H9 (cell line): Measurements from ENCODE around the gene DAP3. TPM values are rescaled to one million over a fixed set of nuclear protein-coding genes. Genes with fewer than 3 reads are reported as not detected.
"Not testable (repeated sequence)": the region's sequence is repeated elsewhere in the genome, so short reads cannot be mapped to it uniquely, and the experiment has no call there.

Experiments used
- DNase-seq: peaks from one replicate; pipeline ENCODE4 v3.0.0-alpha.2; 2017
- H2AFZ ChIP-seq: one replicate; pipeline ENCODE4 v1.6.1; 2013; ENCODE audit warnings: mild to moderate bottlenecking, low read length, control low read depth, moderate library complexity
- H2AK5ac ChIP-seq: 2 replicates; pipeline ENCODE4 v1.6.1; 2013; ENCODE audit warnings: low read length, control low read depth, mixed read lengths; ENCODE audit not compliant: insufficient read length
- H2BK120ac ChIP-seq: one replicate; pipeline ENCODE4 v1.6.1; 2013; ENCODE audit warnings: low read depth, mild to moderate bottlenecking, low read length, control low read depth, inconsistent platforms; ENCODE audit not compliant: poor library complexity, severe bottlenecking
- H2BK12ac ChIP-seq: 2 replicates; pipeline ENCODE4 v1.6.1; 2013; ENCODE audit warnings: low read length, control low read depth, mixed read lengths, low read depth; ENCODE audit not compliant: insufficient read length
- H2BK15ac ChIP-seq: 2 replicates; pipeline ENCODE4 v1.6.1; 2013; ENCODE audit warnings: low read depth, low read length, control low read depth
- H2BK20ac ChIP-seq: one replicate; pipeline ENCODE4 v1.6.1; 2013; ENCODE audit warnings: low read depth, mild to moderate bottlenecking, low read length, control low read depth, inconsistent platforms; ENCODE audit not compliant: poor library complexity, severe bottlenecking
- H2BK5ac ChIP-seq: 2 replicates; pipeline ENCODE4 v1.6.1; 2013; ENCODE audit warnings: low read length, control low read depth, mixed read lengths; ENCODE audit not compliant: insufficient read length
- H3K14ac ChIP-seq: 2 replicates; pipeline ENCODE4 v1.6.1; 2013; ENCODE audit warnings: low read length, control low read depth; ENCODE audit not compliant: insufficient read depth
- H3K18ac ChIP-seq: 2 replicates; pipeline ENCODE4 v1.6.1; 2013; ENCODE audit warnings: low read depth, mild to moderate bottlenecking, mixed read lengths, low read length, control low read depth; ENCODE audit not compliant: insufficient read length
- H3K23ac ChIP-seq: 2 replicates; pipeline ENCODE4 v1.6.1; 2013; ENCODE audit warnings: low read length, control low read depth, mixed read lengths, low read depth; ENCODE audit not compliant: insufficient read length
- H3K23me2 ChIP-seq: 2 replicates; pipeline ENCODE4 v1.6.1; 2013; ENCODE audit warnings: low read depth, mild to moderate bottlenecking, mixed read lengths, low read length, control low read depth; ENCODE audit not compliant: insufficient read length, poor library complexity, severe bottlenecking
- H3K27ac ChIP-seq: 2 replicates; pipeline ENCODE4 v1.5.1; 2013; ENCODE audit warnings: low read length, control low read depth, mixed read lengths, low read depth; ENCODE audit not compliant: insufficient read length
- H3K27me3 ChIP-seq: 2 replicates; pipeline ENCODE4 v1.6.1; 2013; ENCODE audit warnings: low read length, control low read depth, inconsistent platforms; ENCODE audit not compliant: insufficient read depth
- H3K4ac ChIP-seq: 2 replicates; pipeline ENCODE4 v1.6.1; 2013; ENCODE audit warnings: low read depth, mild to moderate bottlenecking, control low read depth, inconsistent platforms, low read length, moderate library complexity
- H3K4me1 ChIP-seq: 2 replicates; pipeline ENCODE4 v1.6.1; 2013; ENCODE audit warnings: low read length, control low read depth, inconsistent platforms; ENCODE audit not compliant: insufficient read depth
- H3K4me2 ChIP-seq: 2 replicates; pipeline ENCODE4 v1.6.1; 2013; ENCODE audit warnings: low read length, control low read depth, mixed read lengths; ENCODE audit not compliant: insufficient read length, insufficient read depth
- H3K56ac ChIP-seq: 2 replicates; pipeline ENCODE4 v1.6.1; 2013; ENCODE audit warnings: low read depth, mild to moderate bottlenecking, mixed read lengths, low read length, control low read depth; ENCODE audit not compliant: insufficient read length
- H3K79me1 ChIP-seq: 2 replicates; pipeline ENCODE4 v1.6.1; 2013; ENCODE audit warnings: low read depth, mild to moderate bottlenecking, moderate library complexity, low read length, control low read depth, inconsistent platforms; ENCODE audit not compliant: insufficient read depth, poor library complexity, severe bottlenecking
- H3K79me2 ChIP-seq: 2 replicates; pipeline ENCODE4 v1.6.1; 2013; ENCODE audit warnings: low read length, control low read depth, inconsistent platforms; ENCODE audit not compliant: insufficient read depth
- H3K9ac ChIP-seq: 2 replicates; pipeline ENCODE4 v1.6.1; 2013; ENCODE audit warnings: low read length, control low read depth, mixed read lengths; ENCODE audit not compliant: insufficient read length; ENCODE audit errors: extremely low read depth
- H3K9me3 ChIP-seq: one replicate; pipeline ENCODE4 v1.6.1; 2013; ENCODE audit warnings: low read depth, low read length, inconsistent platforms; ENCODE audit not compliant: control insufficient read depth
- H3T11ph ChIP-seq: one replicate; pipeline ENCODE4 v1.6.1; 2013; ENCODE audit warnings: mild to moderate bottlenecking, low read length, control low read depth, inconsistent platforms
- H4K20me1 ChIP-seq: one replicate; pipeline ENCODE4 v1.6.1; 2013; ENCODE audit not compliant: control insufficient read depth, insufficient read length, insufficient read depth
- H4K5ac ChIP-seq: 2 replicates; pipeline ENCODE4 v1.6.1; 2013; ENCODE audit warnings: low read depth, mild to moderate bottlenecking, mixed read lengths, low read length, control low read depth; ENCODE audit not compliant: insufficient read length
- H4K8ac ChIP-seq: replicated peaks from 2 replicates; pipeline ENCODE4 v1.6.1; 2013; ENCODE audit warnings: low read length, control low read depth, mixed read lengths, low read depth; ENCODE audit not compliant: insufficient read length
- H4K91ac ChIP-seq: 2 replicates; pipeline ENCODE4 v1.6.1; 2013; ENCODE audit warnings: low read depth, mild to moderate bottlenecking, moderate library complexity, mixed read lengths, low read length, control low read depth; ENCODE audit not compliant: insufficient read length
- H3K27ac Mint-ChIP-seq, 3 experiments: 2 replicates in 2 of 3; 3 replicates in 1 of 3; pipeline ENCODE4 v1.8.0; 2020 to 2021; ENCODE audit warnings: mixed read lengths in 3 of 3, mild to moderate bottlenecking in 1 of 3, moderate library complexity in 1 of 3
- H3K27me3 Mint-ChIP-seq: 2 replicates; pipeline ENCODE4 v1.8.0; 2021; ENCODE audit warnings: low read depth, mild to moderate bottlenecking, moderate library complexity, mixed read lengths
- H3K36me3 Mint-ChIP-seq, 3 experiments: 2 replicates in 2 of 3; 3 replicates in 1 of 3; pipeline ENCODE4 v1.8.0; 2020 to 2021; ENCODE audit warnings: low read depth in 3 of 3, mixed read lengths in 3 of 3; ENCODE audit not compliant: insufficient read depth in 1 of 3
- H3K4me1 Mint-ChIP-seq, 2 experiments: 2 replicates each; pipeline ENCODE4 v1.8.0; 2020; ENCODE audit warnings: mixed read lengths in 2 of 2
- H3K4me3 Mint-ChIP-seq, 2 experiments: 2 replicates in 1 of 2; 3 replicates in 1 of 2; pipeline ENCODE4 v1.8.0; 2020 to 2021; ENCODE audit warnings: mild to moderate bottlenecking in 2 of 2, mixed read lengths in 2 of 2, moderate library complexity in 1 of 2
- H3K9me3 Mint-ChIP-seq, 2 experiments: 2 replicates in 1 of 2; 3 replicates in 1 of 2; pipeline ENCODE4 v1.8.0; 2020; ENCODE audit warnings: mild to moderate bottlenecking in 2 of 2, mixed read lengths in 2 of 2, moderate library complexity in 1 of 2
- WGBS: extraction: QIAGEN DNeasy Blood & Tissue Kit; methylation state at CpG from one replicate; pipeline ENCODE4 v1.1.7; 2013; ENCODE audit warnings: missing lambda C conversion rate, low lambda C conversion rate, mixed read lengths; ENCODE audit not compliant: insufficient read length; ENCODE audit errors: extremely low coverage; 5-methylcytosine and 5-hydroxymethylcytosine counted together
- total RNA-seq: library from RNA; stranded (reverse); gene quantifications from 2 replicates; pipeline ENCODE4 v1.2.1, GENCODE V29; 2021
- TF ChIP-seq, protein P1 (sequence below): fragments of 200-600 bp; sonication (generic); conservative IDR thresholded peaks from 3 replicates; pipeline ENCODE4 v1.8.0; 2021; ENCODE audit warnings: antibody characterized with exemption, mild to moderate bottlenecking

Gene DAP3
- total RNA-seq, 1 experiment from 2014 or later = 114 TPM

DNA sequence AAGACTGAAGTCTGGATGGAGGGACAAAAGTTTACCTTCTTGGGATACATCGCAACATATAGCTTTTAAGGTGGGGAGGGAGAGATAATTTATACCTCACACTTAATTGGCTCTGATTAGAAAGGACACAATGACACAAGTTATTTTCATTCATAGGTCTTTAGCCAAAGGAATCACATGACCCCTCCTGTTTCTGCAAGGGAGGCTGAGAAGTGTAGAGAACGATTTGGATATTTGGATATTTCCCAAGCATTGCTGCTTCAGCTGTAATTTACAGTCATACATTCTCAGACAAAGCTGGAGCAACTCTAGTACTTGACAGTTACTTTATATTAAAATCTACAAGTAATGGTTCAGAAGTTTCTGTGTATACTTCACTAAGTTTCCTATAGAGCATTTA, 24.2 kb downstream of the DAP3 start:
- H3K4me2 ChIP-seq = no peak overlapping the region
- no peaks in the 10 kb centered on the region for H3K27me3 ChIP-seq
- no peaks in the 10 kb centered on the region for H3K4me1 ChIP-seq
- no peak overlapping the region for H4K5ac ChIP-seq
- no peaks in the 10 kb centered on the region for H3K9me3 ChIP-seq
- no peak overlapping the region for H2AK5ac ChIP-seq
- Mint-ChIP-seq H3K4me3 (no peak overlapping the region), H3K36me3 (peaks cover 23 to 71% (median 56%) of the 10 kb centered on the region in 3 experiments), H3K4me1 (no peaks in the 10 kb centered on the region), H3K9me3 (peaks cover 5 to 6% of the 10 kb centered on the region in 2 experiments; a peak in 3 of 5 replicates), H3K27ac (no peak overlapping the region), H3K27me3 (no peaks in the 10 kb centered on the region)
- no peaks in the 10 kb centered on the region for H3K79me2 ChIP-seq
- H2AFZ ChIP-seq = no peak overlapping the region
- H3K14ac ChIP-seq = no peak overlapping the region
- H2BK12ac ChIP-seq = no peak overlapping the region
- no peak overlapping the region for H2BK20ac ChIP-seq
- WGBS = no CpG with 5 or more reads among the region's 2 CpGs
- H2BK5ac ChIP-seq = no peak overlapping the region
- H3K56ac ChIP-seq = no peak overlapping the region
- H3K18ac ChIP-seq = no peak overlapping the region
- no peak overlapping the region for H3T11ph ChIP-seq
- H3K27ac ChIP-seq = no peak overlapping the region
- TF ChIP-seq, protein P1, sequence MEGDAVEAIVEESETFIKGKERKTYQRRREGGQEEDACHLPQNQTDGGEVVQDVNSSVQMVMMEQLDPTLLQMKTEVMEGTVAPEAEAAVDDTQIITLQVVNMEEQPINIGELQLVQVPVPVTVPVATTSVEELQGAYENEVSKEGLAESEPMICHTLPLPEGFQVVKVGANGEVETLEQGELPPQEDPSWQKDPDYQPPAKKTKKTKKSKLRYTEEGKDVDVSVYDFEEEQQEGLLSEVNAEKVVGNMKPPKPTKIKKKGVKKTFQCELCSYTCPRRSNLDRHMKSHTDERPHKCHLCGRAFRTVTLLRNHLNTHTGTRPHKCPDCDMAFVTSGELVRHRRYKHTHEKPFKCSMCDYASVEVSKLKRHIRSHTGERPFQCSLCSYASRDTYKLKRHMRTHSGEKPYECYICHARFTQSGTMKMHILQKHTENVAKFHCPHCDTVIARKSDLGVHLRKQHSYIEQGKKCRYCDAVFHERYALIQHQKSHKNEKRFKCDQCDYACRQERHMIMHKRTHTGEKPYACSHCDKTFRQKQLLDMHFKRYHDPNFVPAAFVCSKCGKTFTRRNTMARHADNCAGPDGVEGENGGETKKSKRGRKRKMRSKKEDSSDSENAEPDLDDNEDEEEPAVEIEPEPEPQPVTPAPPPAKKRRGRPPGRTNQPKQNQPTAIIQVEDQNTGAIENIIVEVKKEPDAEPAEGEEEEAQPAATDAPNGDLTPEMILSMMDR = no peak
- H3K23ac ChIP-seq = no peak overlapping the region
- no peaks in the 10 kb centered on the region for H3K23me2 ChIP-seq
- no peak for DNase-seq
- H2BK120ac ChIP-seq = no peak overlapping the region
- no peak overlapping the region for H2BK15ac ChIP-seq
- no peak overlapping the region for H4K8ac ChIP-seq
- H4K91ac ChIP-seq = no peak overlapping the region
- no peaks in the 10 kb centered on the region for H4K20me1 ChIP-seq
- no peak overlapping the region for H3K9ac ChIP-seq
- H3K4ac ChIP-seq = no peak overlapping the region
- peaks cover 2% of the 10 kb centered on the region for H3K79me1 ChIP-seq

DNA sequence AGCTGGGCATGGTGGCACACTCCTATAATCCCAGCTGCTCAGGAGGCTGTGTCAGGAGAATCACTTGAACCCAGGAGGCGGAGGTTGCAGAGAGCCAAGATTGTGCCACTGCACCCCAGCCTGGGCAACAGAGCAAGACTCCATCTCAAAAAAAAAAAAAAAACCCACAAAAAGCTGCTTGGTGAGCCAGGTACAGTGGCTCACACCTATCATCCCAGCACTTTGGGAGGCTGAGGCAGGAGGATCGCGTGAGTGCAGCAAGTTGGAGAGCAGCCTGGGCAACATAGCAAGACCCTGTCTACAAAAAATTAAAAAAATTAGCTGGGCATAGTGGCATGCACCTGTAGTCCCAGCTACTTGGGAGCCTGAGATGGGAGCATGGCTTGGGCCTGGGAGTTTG, 26.2 kb downstream of the DAP3 start:
- H2BK20ac ChIP-seq, H4K5ac ChIP-seq, H2AK5ac ChIP-seq, H4K20me1 ChIP-seq, H3K23ac ChIP-seq, H3K79me1 ChIP-seq, H3K9me3 ChIP-seq, H2BK120ac ChIP-seq, H3K18ac ChIP-seq, H2BK15ac ChIP-seq, H2BK12ac ChIP-seq, H3K27me3 Mint-ChIP-seq, H3K9ac ChIP-seq, H3K27ac ChIP-seq, H3K27me3 ChIP-seq, H3K4me1 Mint-ChIP-seq, H3T11ph ChIP-seq, H3K4me1 ChIP-seq, H3K14ac ChIP-seq, H4K91ac ChIP-seq, H2AFZ ChIP-seq, H3K23me2 ChIP-seq, H3K9me3 Mint-ChIP-seq, H2BK5ac ChIP-seq, H3K79me2 ChIP-seq, H4K8ac ChIP-seq, H3K4me2 ChIP-seq, H3K27ac Mint-ChIP-seq, H3K56ac ChIP-seq, H3K4me3 Mint-ChIP-seq, H3K4ac ChIP-seq, DNase-seq: not testable (repeated sequence)
- WGBS = no CpG with 5 or more reads among the region's 3 CpGs
- peaks cover 18 to 68% (median 49%) of the 10 kb centered on the region in 3 experiments for H3K36me3 Mint-ChIP-seq
